Measurements from ENCODE around the gene LMOD1. TPM values are rescaled to one million over a fixed set of nuclear protein-coding genes. Genes with fewer than 3 reads are reported as not detected.
A peak's percentile ranks its signal among the peaks of the same experiment; 100 is the strongest.

LMOD1 gene
- polyA plus RNA-seq, 3 donors = not detected

DNA sequence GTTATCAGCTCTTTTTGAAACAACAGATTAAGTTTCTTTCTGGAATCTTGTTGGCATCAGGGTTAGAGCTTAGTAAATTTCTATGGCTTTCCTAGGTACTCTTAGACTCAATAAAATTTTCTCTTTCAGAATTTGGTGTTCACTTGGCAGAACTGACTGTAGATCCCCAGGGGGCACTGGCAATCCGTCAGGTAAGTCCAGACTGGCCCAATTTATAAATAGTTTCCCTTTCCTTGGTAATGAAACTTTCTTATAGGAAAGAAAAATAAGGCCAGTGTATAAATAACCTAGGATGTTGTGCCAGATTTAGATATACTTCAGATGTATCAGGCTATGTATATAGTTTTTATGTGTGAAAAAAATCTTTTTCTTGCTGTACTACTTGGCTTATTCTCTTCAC, 99.2 kb downstream of the LMOD1 start:
- H3K4me1 Mint-ChIP-seq = peaks cover 11% of the 10 kb centered on the region
- H3K9me3 Mint-ChIP-seq = no peaks in the 10 kb centered on the region
- DNase-seq = no peak
- H3K27me3 Mint-ChIP-seq (ENCODE audit: low read depth in 3 of 3) = no peaks in the 10 kb centered on the region
- intact Hi-C loops (cut with micrococcal nuclease) = no loop called here
- Histone ChIP-seq H4K20me1 (ENCODE audit: insufficient read depth, low read length) (peaks cover 23% of the 10 kb centered on the region), H3K9me3 (replicated peaks in 1 of 2; ENCODE audit: control insufficient read depth in 1 of 2, insufficient read depth in 1 of 2, low read length in 2 of 2) (no peaks in the 10 kb centered on the region), H3K36me3 (replicated peaks in 1 of 2; ENCODE audit: control insufficient read depth in 1 of 2, insufficient read depth in 2 of 2, low read length in 2 of 2) (peaks cover 47 to 56% of the 10 kb centered on the region in 2 donors), H3K27ac (ENCODE audit: low read depth in 1 of 2, low read length in 2 of 2) (no peak overlapping the region), H3K79me2 (ENCODE audit: insufficient read depth, low read length) (peaks cover 64% of the 10 kb centered on the region), H3K27me3 (ENCODE audit: control insufficient read depth in 2 of 2, insufficient read depth in 2 of 2, low read length in 2 of 2) (no peaks in the 10 kb centered on the region), H3K4me2 (replicated peaks; ENCODE audit: extremely low read depth, low read length, poor library complexity, severe bottlenecking) (no peak overlapping the region), H2AFZ (ENCODE audit: insufficient read depth, low read depth, low read length, poor library complexity, severe bottlenecking) (no peak overlapping the region), H3K4me3 (replicated peaks in 1 of 3; ENCODE audit: low read depth in 2 of 3, low read length in 3 of 3) (no peak overlapping the region), H3K4me1 (ENCODE audit: control insufficient read depth in 1 of 2, insufficient read depth in 2 of 2, low read length in 2 of 2) (peaks cover 10 to 12% of the 10 kb centered on the region in 2 donors), H3K9ac (ENCODE audit: insufficient read depth, low read length, poor library complexity, severe bottlenecking) (no peak overlapping the region)
- H3K27ac Mint-ChIP-seq = peak overlapping the region in 1 of 7 donors; percentile 71
- no CpG with 5 or more reads among the region's 1 CpG for WGBS (ENCODE audit: insufficient coverage)
- H3K4me3 Mint-ChIP-seq = no peak overlapping the region
- peaks cover 35 to 54% of the 10 kb centered on the region in 2 donors for H3K36me3 Mint-ChIP-seq
- TF ChIP-seq, protein P1, sequence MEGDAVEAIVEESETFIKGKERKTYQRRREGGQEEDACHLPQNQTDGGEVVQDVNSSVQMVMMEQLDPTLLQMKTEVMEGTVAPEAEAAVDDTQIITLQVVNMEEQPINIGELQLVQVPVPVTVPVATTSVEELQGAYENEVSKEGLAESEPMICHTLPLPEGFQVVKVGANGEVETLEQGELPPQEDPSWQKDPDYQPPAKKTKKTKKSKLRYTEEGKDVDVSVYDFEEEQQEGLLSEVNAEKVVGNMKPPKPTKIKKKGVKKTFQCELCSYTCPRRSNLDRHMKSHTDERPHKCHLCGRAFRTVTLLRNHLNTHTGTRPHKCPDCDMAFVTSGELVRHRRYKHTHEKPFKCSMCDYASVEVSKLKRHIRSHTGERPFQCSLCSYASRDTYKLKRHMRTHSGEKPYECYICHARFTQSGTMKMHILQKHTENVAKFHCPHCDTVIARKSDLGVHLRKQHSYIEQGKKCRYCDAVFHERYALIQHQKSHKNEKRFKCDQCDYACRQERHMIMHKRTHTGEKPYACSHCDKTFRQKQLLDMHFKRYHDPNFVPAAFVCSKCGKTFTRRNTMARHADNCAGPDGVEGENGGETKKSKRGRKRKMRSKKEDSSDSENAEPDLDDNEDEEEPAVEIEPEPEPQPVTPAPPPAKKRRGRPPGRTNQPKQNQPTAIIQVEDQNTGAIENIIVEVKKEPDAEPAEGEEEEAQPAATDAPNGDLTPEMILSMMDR (IDR thresholded peaks at IDR 0.05) = no peak

Small RNA genes lying within 50 kb of the gene (small RNA-seq; reads per million reads assigned to genes)
- not detected for gene MIR6739 (ENCODE audit: insufficient read length, low read depth)
- not detected for gene RF00156 (ENCODE audit: insufficient read length, low read depth)

Other genes starting within 250 kb of the LMOD1 start
- gene IPO9, start 117.4 kb downstream of the LMOD1 start, polyA plus RNA-seq = 10 to 100 TPM; 11.3 to 12.6 (median 12.0) TPM
- gene SHISA4, start 57.6 kb downstream of the LMOD1 start, polyA plus RNA-seq = 1 to 10 TPM; 1.5 to 3.1 (median 2.3) TPM
- 10 to 100 TPM; 27.4 to 50.3 (median 45.4) TPM for gene TIMM17A, start 9.0 kb upstream of the LMOD1 start, polyA plus RNA-seq
- 100 to 1,000 TPM; 108 to 153 (median 127) TPM for gene RNPEP, start 36.1 kb upstream of the LMOD1 start, polyA plus RNA-seq
- 10 to 100 TPM in 1 of 3 donors, not detected in 2; 10.2 TPM for gene ELF3, start 64.0 kb upstream of the LMOD1 start, polyA plus RNA-seq
- under 1 TPM in 2 of 3 donors, not detected in 1; 0.06 to 0.13 TPM for gene GPR37L1, start 176.4 kb upstream of the LMOD1 start, polyA plus RNA-seq
- gene ARL8A, start 198.2 kb upstream of the LMOD1 start, polyA plus RNA-seq = 100 to 1,000 TPM in 1 of 3 donors, 10 to 100 TPM in 2; 12.4 to 123 (median 14.8) TPM
- 10 to 100 TPM in 1 of 3 donors, 1 to 10 TPM in 2; 4.0 to 18.8 (median 8.3) TPM for gene PTPN7, start 214.1 kb upstream of the LMOD1 start, polyA plus RNA-seq
- gene LGR6, start 247.3 kb upstream of the LMOD1 start, polyA plus RNA-seq = not detected

All from CD14-positive monocyte (primary cell).